Endothelial cell of umbilical vein (primary cell): ENCODE data around the gene CHTOP. TPM values are rescaled to one million over a fixed set of nuclear protein-coding genes. Genes with fewer than 3 reads are reported as not detected.

Experiments used
- BruUV-seq: library from RNA; stranded (reverse); fragments of 400-500 nt; replicated peaks from 2 replicates; lab custom pipeline; 2021; lab: Mats Ljungman, UMichigan
- CTCF ChIA-PET: fragments of 300-600, 350-600 bp; sonication (Branson Sonifier 250); formaldehyde crosslinking; loops from one replicate; lab custom pipeline; 2021; ENCODE audit warnings: antibody characterized with exemption, inconsistent platforms; lab: Charles Lee
- POLR2A ChIA-PET: fragments of 300-600, 350-600 bp; sonication (Branson Sonifier 250); formaldehyde crosslinking; loops from one replicate; lab custom pipeline; 2021; ENCODE audit warnings: antibody characterized with exemption, inconsistent platforms; lab: Charles Lee
- DNase-seq: peaks from one replicate; pipeline ENCODE4 v3.0.0-alpha.2; 2011; ENCODE audit warnings: low read depth, low spot score
- FAIRE-seq: peaks from 2 replicates; lab custom pipeline; 2011; peaks lifted over from hg19 to GRCh38; lab: Jason Lieb, UNC
- H2AFZ ChIP-seq: 2 replicates; pipeline ENCODE4 v1.6.0; 2012; ENCODE audit warnings: low read depth, low read length, control low read depth, inconsistent platforms
- H3K27ac ChIP-seq: 2 replicates; pipeline ENCODE4 v1.5.1; 2011; ENCODE audit warnings: low read depth, mild to moderate bottlenecking, control low read depth, low read length, moderate library complexity; ENCODE audit not compliant: insufficient read depth
- H3K27me3 ChIP-seq, 2 experiments: 2 replicates each; pipeline versions ENCODE4 v1.6.0 to v1.6.1; 2011; ENCODE audit warnings: low read length in 2 of 2, mixed read lengths in 1 of 2; ENCODE audit not compliant: control insufficient read depth in 2 of 2, insufficient read depth in 2 of 2
- H3K36me3 ChIP-seq, 2 experiments: 2 replicates in 1 of 2; 3 replicates in 1 of 2; pipeline ENCODE4 v1.5.1; 2011; ENCODE audit warnings: low read length in 2 of 2, mild to moderate bottlenecking in 1 of 2, moderate library complexity in 1 of 2; ENCODE audit not compliant: control insufficient read depth in 2 of 2, insufficient read depth in 2 of 2; ENCODE audit errors: extremely low read depth in 1 of 2
- H3K4me1 ChIP-seq: 3 replicates; pipeline ENCODE4 v1.5.1; 2011; ENCODE audit warnings: mild to moderate bottlenecking, low read length; ENCODE audit not compliant: control insufficient read depth, insufficient read depth; ENCODE audit errors: extremely low read depth
- H3K4me2 ChIP-seq: 2 replicates; pipeline ENCODE4 v1.6.1; 2011; ENCODE audit warnings: low read length, control low read depth, mixed read lengths; ENCODE audit not compliant: insufficient read depth
- H3K4me3 ChIP-seq, 3 experiments: fragments of 200-600 bp in 1 of 3; sonication (generic), shearing (Covaris generic) in 1 of 3; replicated peaks in 1 of 3; 2 replicates each; pipeline ENCODE4 v1.5.1; 2011 to 2016; ENCODE audit warnings: control low read depth in 3 of 3, low read length in 3 of 3, mild to moderate bottlenecking in 2 of 3, inconsistent platforms in 1 of 3, low read depth in 1 of 3, moderate library complexity in 1 of 3; ENCODE audit not compliant: insufficient read depth in 1 of 3
- H3K79me2 ChIP-seq: 2 replicates; pipeline ENCODE4 v1.6.0; 2012; ENCODE audit warnings: low read length, inconsistent platforms; ENCODE audit not compliant: control insufficient read depth, insufficient read depth
- H3K9ac ChIP-seq: replicated peaks from 2 replicates; pipeline ENCODE3; 2011; ENCODE audit warnings: low read length, control low read depth; ENCODE audit not compliant: insufficient read depth; ENCODE audit errors: extremely low read depth
- H3K9me1 ChIP-seq: replicated peaks from 3 replicates; pipeline ENCODE4 v1.6.0; 2011; ENCODE audit warnings: mild to moderate bottlenecking, low read length; ENCODE audit not compliant: control insufficient read depth, insufficient read depth; ENCODE audit errors: extremely low read depth
- H3K9me3 ChIP-seq: replicated peaks from 2 replicates; pipeline ENCODE4 v1.5.1; 2012; ENCODE audit warnings: low read length, inconsistent platforms; ENCODE audit not compliant: control insufficient read depth, insufficient read depth
- H4K20me1 ChIP-seq: replicated peaks from 2 replicates; pipeline ENCODE3; 2011; ENCODE audit warnings: mild to moderate bottlenecking, low read length; ENCODE audit not compliant: control insufficient read depth, insufficient read depth; ENCODE audit errors: extremely low read depth
- CTCF ChIP-seq, 2 donors: IDR thresholded peaks; 1 replicate in 1 of 2; 2 replicates in 1 of 2; pipeline ENCODE4 v1.5.1; 2011; ENCODE audit warnings: low read length in 2 of 2, mild to moderate bottlenecking in 2 of 2, moderate library complexity in 2 of 2, control low read depth in 1 of 2, inconsistent platforms in 1 of 2, low read depth in 1 of 2; ENCODE audit not compliant: insufficient read depth in 1 of 2; ENCODE audit errors: extremely low read depth in 1 of 2
- EZH2 ChIP-seq: IDR thresholded peaks from 2 replicates; pipeline ENCODE4 v1.6.1; 2012; ENCODE audit warnings: borderline replicate concordance, low read depth, mild to moderate bottlenecking, moderate library complexity, low read length, inconsistent platforms; ENCODE audit not compliant: severe bottlenecking
- FOS ChIP-seq: IDR thresholded peaks from 2 replicates; pipeline ENCODE4 v1.6.1; 2011; ENCODE audit warnings: mild to moderate bottlenecking, low read length, moderate library complexity, borderline replicate concordance; ENCODE audit not compliant: insufficient read depth
- GATA2 ChIP-seq: IDR thresholded peaks from 2 replicates; pipeline ENCODE4 v1.7.0; 2011; ENCODE audit warnings: low read depth, mild to moderate bottlenecking, moderate library complexity, mixed read lengths, low read length; ENCODE audit not compliant: insufficient read length, insufficient read depth
- JUN ChIP-seq: IDR thresholded peaks from 2 replicates; pipeline ENCODE4 v1.6.1; 2011; ENCODE audit warnings: borderline replicate concordance, low read depth; ENCODE audit not compliant: insufficient read length, insufficient read depth
- MAX ChIP-seq: IDR thresholded peaks from 2 replicates; pipeline ENCODE4 v1.6.1; 2011; ENCODE audit not compliant: insufficient read depth, insufficient read length
- MYC ChIP-seq: IDR thresholded peaks from one replicate; pipeline ENCODE4 v1.6.1; 2011; ENCODE audit warnings: mild to moderate bottlenecking, low read depth, low read length
- POLR2A ChIP-seq: IDR thresholded peaks from 2 replicates; pipeline ENCODE4 v1.6.1; 2012; ENCODE audit warnings: low read depth, mild to moderate bottlenecking, control low read depth, low read length
- POLR2AphosphoS5 ChIP-seq: IDR thresholded peaks from 2 replicates; pipeline ENCODE4 v1.6.1; 2012; ENCODE audit warnings: low read depth, mild to moderate bottlenecking, control low read depth, low read length, moderate library complexity; ENCODE audit not compliant: insufficient read depth
- dilution Hi-C: fragments of 300-500 bp; cut with MboI; formaldehyde crosslinking; loops from one replicate; pipeline ENCODE4 v1.15.0; 2019; ENCODE audit warnings: low sequenced_read_pairs; ENCODE audit not compliant: extremely low pct_ligation_motif_present
- intact Hi-C: fragments of 100-400 bp; cut with micrococcal nuclease; formaldehyde crosslinking; loops from one replicate; pipeline ENCODE4 v1.10.0; 2022
- polyA plus RNA-seq, 4 experiments: library from polyadenylated mRNA; depleted of rRNA in 3 of 4; stranded (reverse) in 3 of 4; unstranded in 1 of 4; fragments of >200 nt; gene quantifications; 2 replicates each; pipeline versions ENCODE4 v1.2.1 to v1.2.3, GENCODE V29; 2011 to 2012; ENCODE audit warnings: missing spikeins in 1 of 4
- total RNA-seq: library from RNA; stranded (reverse); gene quantifications from 2 replicates; pipeline ENCODE4 v1.2.3, GENCODE V29; 2021

Gene CHTOP
- total and polyA plus RNA-seq, 2 donors (not counting 3 experiments of a cell fraction or from before 2014, with no cell fraction given): 62.0 to 74.4 TPM

DNA sequence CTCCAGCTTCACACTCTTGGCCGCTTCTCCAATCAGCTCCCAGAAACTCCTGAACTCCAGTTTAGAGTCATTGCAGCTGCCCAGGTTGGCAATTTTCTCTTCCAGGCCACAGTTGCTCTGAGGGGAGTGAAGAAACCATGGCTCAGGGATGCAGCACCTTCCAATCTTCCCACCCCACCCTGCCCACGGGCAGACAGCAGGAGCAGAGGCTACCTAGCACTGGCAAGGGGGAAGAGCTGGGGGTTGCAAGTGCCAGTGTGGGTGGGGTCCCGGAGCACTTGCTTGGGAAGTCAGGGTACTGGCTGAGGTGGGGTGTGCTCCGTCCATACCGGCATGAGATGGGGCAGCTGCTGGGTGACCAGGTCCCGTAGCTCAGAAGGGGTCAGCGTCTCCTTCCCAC, 19.0 kb upstream of the CHTOP start:
- Histone ChIP-seq H3K4me1 (peaks cover 12% of the 10 kb centered on the region), H3K27ac (no peak overlapping the region), H4K20me1 (no peaks in the 10 kb centered on the region), H2AFZ (no peak overlapping the region), H3K79me2 (peaks cover 22% of the 10 kb centered on the region), H3K36me3 (peaks cover 0 to 6% of the 10 kb centered on the region in 2 experiments), H3K9me3 (no peaks in the 10 kb centered on the region), H3K27me3 (no peaks in the 10 kb centered on the region), H3K4me2 (no peak overlapping the region), H3K9ac (no peak overlapping the region), H3K9me1 (no peaks in the 10 kb centered on the region), H3K4me3 (no peak overlapping the region)
- dilution Hi-C loops: no loop called here
- intact Hi-C loops: no loop called here
- DNase-seq (no peak), FAIRE-seq (no peak)
- CTCF ChIA-PET: interaction anchor here (1.0 to 6.0 kb wide), 7 partner anchors 12 to 104 kb away, joined by 3 to 121 read pairs (median 11); partner anchors contain the start of genes S100A1 and S100A13
- no TSS peak for BruUV-seq
- POLR2A ChIA-PET: interaction anchor here (1.1 to 4.9 kb wide), 3 partner anchors 12 to 19 kb away, joined by 3 to 27 read pairs (median 12); partner anchors contain the start of genes CHTOP and S100A13
- TF ChIP-seq POLR2AphosphoS5 (no peak), FOS (no peak), EZH2 (no peak), MAX (no peak), GATA2 (no peak), MYC (no peak), JUN (no peak), CTCF (IDR thresholded peaks at IDR 0.05; ENCODE audit: extremely low read depth in 1 of 2, insufficient read depth in 1 of 2, low read depth in 1 of 2, low read length in 2 of 2) (no peak), POLR2A (no peak)
